GM21528 (cell line): ENCODE measurements around the gene SGPP1.
"Not testable (repeated sequence)": the region's sequence is repeated elsewhere in the genome, so short reads cannot be mapped to it uniquely, and the experiment has no call there.

Experiments used
- ATAC-seq: cut with Tn5 transposase; IDR thresholded peaks from one replicate; pipeline ENCODE4 v1.9.1; 2021; ENCODE audit warnings: mild to moderate bottlenecking, moderate library complexity; ENCODE audit not compliant: unreplicated experiment, low FRiP score

SGPP1 gene

GRCh38 chr14:63677891-63678379 is 49.9 kb downstream of the SGPP1 start:
- ATAC-seq, result no peak

GRCh38 chr14:63676615-63677014 is 51.2 kb downstream of the SGPP1 start:
- ATAC-seq, result no peak

- no peak for ATAC-seq
Measured at GRCh38 chr14:63673886-63674497, 53.9 kb downstream of the SGPP1 start.

GRCh38 chr14:63673255-63673654 is 54.6 kb downstream of the SGPP1 start:
- no peak for ATAC-seq

GRCh38 chr14:63672417-63673180 is 55.3 kb downstream of the SGPP1 start:
- ATAC-seq, result no peak

GRCh38 chr14:63671987-63672386 is 55.9 kb downstream of the SGPP1 start:
- no peak for ATAC-seq

- ATAC-seq, result peak; percentile 51
Measured at GRCh38 chr14:63670692-63671091, 57.2 kb downstream of the SGPP1 start.

GRCh38 chr14:63666335-63666734 is 61.5 kb downstream of the SGPP1 start:
- no peak for ATAC-seq

GRCh38 chr14:63663428-63664341 is 64.2 kb downstream of the SGPP1 start:
- no peak for ATAC-seq

GRCh38 chr14:63662776-63663175 is 65.1 kb downstream of the SGPP1 start:
- ATAC-seq, result no peak

- ATAC-seq, result not testable (repeated sequence)
Measured at GRCh38 chr14:63661881-63662280, 66.0 kb downstream of the SGPP1 start.

GRCh38 chr14:63659726-63660125 is 68.1 kb downstream of the SGPP1 start:
- ATAC-seq, result no peak

GRCh38 chr14:63656194-63656593 is 71.7 kb downstream of the SGPP1 start:
- no peak for ATAC-seq

- no peak for ATAC-seq
Measured at GRCh38 chr14:63654936-63655335, 72.9 kb downstream of the SGPP1 start.

- ATAC-seq, result no peak
Measured at GRCh38 chr14:63654346-63654745, 73.5 kb downstream of the SGPP1 start.

GRCh38 chr14:63652406-63652805 is 75.5 kb downstream of the SGPP1 start:
- ATAC-seq, result no peak

GRCh38 chr14:63650256-63650952 is 77.5 kb downstream of the SGPP1 start:
- no peak for ATAC-seq

GRCh38 chr14:63647696-63648410 is 80.0 kb downstream of the SGPP1 start:
- ATAC-seq, result no peak

GRCh38 chr14:63644741-63645140 is 83.1 kb downstream of the SGPP1 start:
- no peak for ATAC-seq
